ENCODE results near the gene TMEM169. TPM values are rescaled to one million over a fixed set of nuclear protein-coding genes. Genes with fewer than 3 reads are reported as not detected.

TMEM169 gene
- total and polyA plus RNA-seq, 9 of the 15 experiments (the other 6 are each of a cell fraction or from before 2014, with no cell fraction given): 0.01 to 0.09 (median 0.04) TPM; not detected in 5

DNA sequence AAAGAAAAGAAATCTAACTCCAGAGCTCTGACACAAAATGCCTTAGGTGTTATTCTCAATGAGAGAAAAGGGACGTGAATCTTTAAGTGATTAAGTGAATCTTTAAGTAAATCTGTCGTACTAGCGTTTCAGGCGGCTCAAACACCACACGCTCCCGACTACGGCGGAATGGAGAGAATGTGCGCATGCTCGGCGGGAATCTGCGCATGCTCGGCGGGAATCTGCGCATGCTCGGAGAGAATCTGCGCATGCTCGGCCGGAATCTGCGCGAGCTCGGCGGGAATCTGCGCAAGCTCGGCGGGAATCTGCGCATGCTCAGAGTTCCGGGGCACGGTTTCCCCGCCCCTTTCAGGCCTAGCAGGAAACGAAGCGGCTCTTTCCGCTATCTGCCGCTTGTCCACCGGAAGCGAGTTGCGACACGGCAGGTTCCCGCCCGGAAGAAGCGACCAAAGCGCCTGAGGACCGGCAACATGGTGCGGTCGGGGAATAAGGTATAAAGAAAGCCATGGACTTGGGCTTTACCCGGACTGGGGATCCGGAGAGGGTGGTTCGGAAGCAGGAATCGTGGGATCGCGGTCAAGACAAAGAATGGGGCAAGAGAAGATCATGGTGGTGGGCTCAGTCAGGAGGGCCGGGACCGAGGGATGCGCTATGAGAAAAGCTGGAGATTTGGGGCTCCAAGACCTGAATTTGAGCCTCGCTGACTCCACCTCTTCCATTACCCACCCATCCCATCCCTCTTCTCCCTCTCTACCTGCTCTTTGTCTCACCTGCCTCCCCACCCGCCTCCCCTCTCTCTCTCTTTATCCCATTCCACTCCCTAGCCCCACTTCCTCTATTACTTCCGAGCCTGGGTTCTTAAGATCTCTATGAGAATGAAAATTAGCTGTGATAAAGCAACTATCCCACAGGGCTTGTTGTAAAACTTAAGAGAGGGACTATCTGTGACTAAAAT, 27.5 kb downstream of the TMEM169 start, which contains the start of gene XRCC5 (continued):
- TF ChIP-seq KLF1 (tag; IDR thresholded peaks at IDR 0.05) (0 out of 2 replicates have a peak, but pooled peaks have one; percentile 31), XRCC5 (IDR thresholded peaks at IDR 0.05; ENCODE audit: low read depth, low read length) (0 out of 2 replicates have a peak, but pooled peaks have one; percentile 36), TBP (optimal IDR thresholded peaks at IDR 0.05; ENCODE audit: low read depth, low read length) (peak; percentile 73), FOXK2 (conservative IDR thresholded peaks at IDR 0.05 in 1 of 2, IDR thresholded peaks at IDR 0.05 in 1 of 2; ENCODE audit: low read depth in 2 of 2) (peak; percentile 40 to 74; a peak in 3 of 4 replicates), POLR2H (tag; IDR thresholded peaks at IDR 0.05; ENCODE audit: low read depth) (peak; percentile 80), SIN3A (IDR thresholded peaks at IDR 0.05; ENCODE audit: borderline replicate concordance in 2 of 2, control insufficient read depth in 1 of 2, low read depth in 2 of 2, low read length in 2 of 2) (peak in 1 of 2 experiments; percentile 29; a peak in 2 of 4 replicates), SP1 (CRISPR knock-in tag; IDR thresholded peaks at IDR 0.05) (peak; percentile 78), FOXJ2 (tag; IDR thresholded peaks at IDR 0.05) (peak; percentile 54; the same call in 1 of the 2 replicates), ESRRA (IDR thresholded peaks at IDR 0.05; ENCODE audit: borderline replicate concordance, low read depth) (no peak), ZNF445 (CRISPR knock-in tag; IDR thresholded peaks at IDR 0.05; ENCODE audit: low read depth) (no peak), PML (IDR thresholded peaks at IDR 0.05; ENCODE audit: low read length) (peak; percentile 69; the same call in 1 of the 2 replicates), ATF7 (IDR thresholded peaks at IDR 0.05) (peak; percentile 67; the same call in 1 of the 2 replicates), MECOM (CRISPR knock-in tag; IDR thresholded peaks at IDR 0.05) (no peak), ETS2 (tag; IDR thresholded peaks at IDR 0.05; ENCODE audit: borderline replicate concordance, poor library complexity, severe bottlenecking) (no peak), POLR2A (conservative IDR thresholded peaks at IDR 0.05) (peak; percentile 93), TAF9B (IDR thresholded peaks at IDR 0.05; ENCODE audit: partially characterized antibody) (peak; percentile 69)
- TF ChIP-seq, protein P1, sequence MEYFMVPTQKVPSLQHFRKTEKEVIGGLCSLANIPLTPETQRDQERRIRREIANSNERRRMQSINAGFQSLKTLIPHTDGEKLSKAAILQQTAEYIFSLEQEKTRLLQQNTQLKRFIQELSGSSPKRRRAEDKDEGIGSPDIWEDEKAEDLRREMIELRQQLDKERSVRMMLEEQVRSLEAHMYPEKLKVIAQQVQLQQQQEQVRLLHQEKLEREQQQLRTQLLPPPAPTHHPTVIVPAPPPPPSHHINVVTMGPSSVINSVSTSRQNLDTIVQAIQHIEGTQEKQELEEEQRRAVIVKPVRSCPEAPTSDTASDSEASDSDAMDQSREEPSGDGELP (CRISPR knock-in tag; IDR thresholded peaks at IDR 0.05; ENCODE audit: borderline replicate concordance): peak; percentile 69; the same call in 1 of the 2 replicates
- TF ChIP-seq, protein P2, sequence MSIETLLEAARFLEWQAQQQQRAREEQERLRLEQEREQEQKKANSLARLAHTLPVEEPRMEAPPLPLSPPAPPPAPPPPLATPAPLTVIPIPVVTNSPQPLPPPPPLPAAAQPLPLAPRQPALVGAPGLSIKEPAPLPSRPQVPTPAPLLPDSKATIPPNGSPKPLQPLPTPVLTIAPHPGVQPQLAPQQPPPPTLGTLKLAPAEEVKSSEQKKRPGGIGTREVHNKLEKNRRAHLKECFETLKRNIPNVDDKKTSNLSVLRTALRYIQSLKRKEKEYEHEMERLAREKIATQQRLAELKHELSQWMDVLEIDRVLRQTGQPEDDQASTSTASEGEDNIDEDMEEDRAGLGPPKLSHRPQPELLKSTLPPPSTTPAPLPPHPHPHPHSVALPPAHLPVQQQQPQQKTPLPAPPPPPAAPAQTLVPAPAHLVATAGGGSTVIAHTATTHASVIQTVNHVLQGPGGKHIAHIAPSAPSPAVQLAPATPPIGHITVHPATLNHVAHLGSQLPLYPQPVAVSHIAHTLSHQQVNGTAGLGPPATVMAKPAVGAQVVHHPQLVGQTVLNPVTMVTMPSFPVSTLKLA (conservative IDR thresholded peaks at IDR 0.05): peak; percentile 45 to 63; a peak in 3 of 4 replicates
- TF ChIP-seq, protein P3, sequence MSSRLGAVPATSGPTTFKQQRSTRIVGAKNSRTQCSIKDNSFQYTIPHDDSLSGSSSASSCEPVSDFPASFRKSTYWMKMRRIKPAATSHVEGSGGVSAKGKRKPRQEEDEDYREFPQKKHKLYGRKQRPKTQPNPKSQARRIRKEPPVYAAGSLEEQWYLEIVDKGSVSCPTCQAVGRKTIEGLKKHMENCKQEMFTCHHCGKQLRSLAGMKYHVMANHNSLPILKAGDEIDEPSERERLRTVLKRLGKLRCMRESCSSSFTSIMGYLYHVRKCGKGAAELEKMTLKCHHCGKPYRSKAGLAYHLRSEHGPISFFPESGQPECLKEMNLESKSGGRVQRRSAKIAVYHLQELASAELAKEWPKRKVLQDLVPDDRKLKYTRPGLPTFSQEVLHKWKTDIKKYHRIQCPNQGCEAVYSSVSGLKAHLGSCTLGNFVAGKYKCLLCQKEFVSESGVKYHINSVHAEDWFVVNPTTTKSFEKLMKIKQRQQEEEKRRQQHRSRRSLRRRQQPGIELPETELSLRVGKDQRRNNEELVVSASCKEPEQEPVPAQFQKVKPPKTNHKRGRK (tag; IDR thresholded peaks at IDR 0.05): peak; percentile 37
- TF ChIP-seq, protein P4, sequence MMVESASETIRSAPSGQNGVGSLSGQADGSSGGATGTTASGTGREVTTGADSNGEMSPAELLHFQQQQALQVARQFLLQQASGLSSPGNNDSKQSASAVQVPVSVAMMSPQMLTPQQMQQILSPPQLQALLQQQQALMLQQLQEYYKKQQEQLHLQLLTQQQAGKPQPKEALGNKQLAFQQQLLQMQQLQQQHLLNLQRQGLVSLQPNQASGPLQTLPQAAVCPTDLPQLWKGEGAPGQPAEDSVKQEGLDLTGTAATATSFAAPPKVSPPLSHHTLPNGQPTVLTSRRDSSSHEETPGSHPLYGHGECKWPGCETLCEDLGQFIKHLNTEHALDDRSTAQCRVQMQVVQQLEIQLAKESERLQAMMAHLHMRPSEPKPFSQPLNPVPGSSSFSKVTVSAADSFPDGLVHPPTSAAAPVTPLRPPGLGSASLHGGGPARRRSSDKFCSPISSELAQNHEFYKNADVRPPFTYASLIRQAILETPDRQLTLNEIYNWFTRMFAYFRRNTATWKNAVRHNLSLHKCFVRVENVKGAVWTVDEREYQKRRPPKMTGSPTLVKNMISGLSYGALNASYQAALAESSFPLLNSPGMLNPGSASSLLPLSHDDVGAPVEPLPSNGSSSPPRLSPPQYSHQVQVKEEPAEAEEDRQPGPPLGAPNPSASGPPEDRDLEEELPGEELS (CRISPR knock-in tag; IDR thresholded peaks at IDR 0.05; ENCODE audit: borderline replicate concordance): peak; percentile 23; the same call in 1 of the 2 replicates

Measured in K562 (cell line).